SK-N-SH treated with all-trans-retinoic acid at 6 μM for 48 hours (cell line): ENCODE data around the gene KLK8.

Experiments
- ARNTL ChIP-seq: fragments of 450-650 bp; formaldehyde crosslinking; IDR thresholded peaks from 2 replicates; pipeline ENCODE4 v1.5.0; 2020; ENCODE audit warnings: low read depth, mild to moderate bottlenecking, moderate library complexity, borderline replicate concordance
- CREB5 ChIP-seq: fragments of 250-450 bp; sonication (Bioruptor Pico); IDR thresholded peaks from 2 replicates; pipeline ENCODE4 v1.5.1; 2020; ENCODE audit warnings: low read depth, mild to moderate bottlenecking, moderate library complexity
- CSDC2 ChIP-seq: fragments of 250-450 bp; sonication (Bioruptor Pico); IDR thresholded peaks from 2 replicates; pipeline ENCODE4 v1.5.0; 2020; ENCODE audit warnings: mild to moderate bottlenecking, moderate library complexity
- ESRRG ChIP-seq: fragments of 250-450 bp; sonication (Bioruptor Pico); IDR thresholded peaks from 2 replicates; pipeline ENCODE4 v1.6.1; 2021; ENCODE audit warnings: mild to moderate bottlenecking
- ISL1 ChIP-seq: fragments of 250-450 bp; sonication (Bioruptor Pico); IDR thresholded peaks from 2 replicates; pipeline ENCODE4 v2.1.2; 2022; ENCODE audit warnings: mild to moderate bottlenecking, moderate library complexity
- OSR1 ChIP-seq: fragments of 250-450 bp; sonication (Bioruptor Pico); IDR thresholded peaks from 2 replicates; pipeline ENCODE4 v1.8.0; 2022; ENCODE audit warnings: moderate library complexity, mild to moderate bottlenecking, inconsistent platforms
- PPARA ChIP-seq: fragments of 250-450 bp; sonication (Bioruptor Pico); IDR thresholded peaks from 2 replicates; pipeline ENCODE4 v1.5.0; 2020; ENCODE audit warnings: mild to moderate bottlenecking, borderline replicate concordance
- RARB ChIP-seq: fragments of 250-450 bp; sonication (Bioruptor Pico); IDR thresholded peaks from 2 replicates; pipeline ENCODE4 v1.8.0; 2021; ENCODE audit warnings: mild to moderate bottlenecking, moderate library complexity
- SNAI2 ChIP-seq: fragments of 250-450 bp; sonication (Bioruptor Pico); IDR thresholded peaks from 2 replicates; pipeline ENCODE4 v1.5.0; 2020; ENCODE audit warnings: mild to moderate bottlenecking, moderate library complexity
- TOX ChIP-seq: fragments of 250-450 bp; sonication (Bioruptor Pico); IDR thresholded peaks from 2 replicates; pipeline ENCODE4 v1.8.0; 2021; ENCODE audit warnings: mild to moderate bottlenecking, moderate library complexity, borderline replicate concordance
- ZFP3 ChIP-seq: fragments of 250-450 bp; sonication (Bioruptor Pico); IDR thresholded peaks from 2 replicates; pipeline ENCODE4 v1.5.0; 2020; ENCODE audit warnings: mild to moderate bottlenecking, moderate library complexity

GRCh38 chr19:50959731-50960500 lies 41.5 kb downstream of the KLK8 start:
- TF ChIP-seq ARNTL (no peak), RARB (no peak), SNAI2 (CRISPR knock-in tag) (no peak), PPARA (no peak), ESRRG (CRISPR knock-in tag) (no peak), CSDC2 (CRISPR knock-in tag) (no peak), TOX (CRISPR knock-in tag) (no peak), ISL1 (CRISPR knock-in tag) (no peak), CREB5 (no peak), ZFP3 (no peak), OSR1 (CRISPR knock-in tag) (no peak)
